ENCODE data around the gene SFPQ.

SFPQ gene

GRCh38 chr1:35188578-35189392, 4.2 kb downstream of the SFPQ start:
- intact Hi-C loops (cut with DNase I) = no loop called here
- DNase-seq = no peak

- DNase-seq = no peak
- intact Hi-C loops (cut with DNase I) = no loop called here
These were observed 5.1 kb downstream of the SFPQ start for GRCh38 chr1:35187816-35188342.

GRCh38 chr1:35186239-35186638, 6.7 kb downstream of the SFPQ start:
- no peak for DNase-seq
- intact Hi-C loops (cut with DNase I) = no loop called here

- intact Hi-C loops (cut with DNase I) = no loop called here
- no peak for DNase-seq
These were observed 7.7 kb downstream of the SFPQ start for GRCh38 chr1:35185200-35185599.

DNA sequence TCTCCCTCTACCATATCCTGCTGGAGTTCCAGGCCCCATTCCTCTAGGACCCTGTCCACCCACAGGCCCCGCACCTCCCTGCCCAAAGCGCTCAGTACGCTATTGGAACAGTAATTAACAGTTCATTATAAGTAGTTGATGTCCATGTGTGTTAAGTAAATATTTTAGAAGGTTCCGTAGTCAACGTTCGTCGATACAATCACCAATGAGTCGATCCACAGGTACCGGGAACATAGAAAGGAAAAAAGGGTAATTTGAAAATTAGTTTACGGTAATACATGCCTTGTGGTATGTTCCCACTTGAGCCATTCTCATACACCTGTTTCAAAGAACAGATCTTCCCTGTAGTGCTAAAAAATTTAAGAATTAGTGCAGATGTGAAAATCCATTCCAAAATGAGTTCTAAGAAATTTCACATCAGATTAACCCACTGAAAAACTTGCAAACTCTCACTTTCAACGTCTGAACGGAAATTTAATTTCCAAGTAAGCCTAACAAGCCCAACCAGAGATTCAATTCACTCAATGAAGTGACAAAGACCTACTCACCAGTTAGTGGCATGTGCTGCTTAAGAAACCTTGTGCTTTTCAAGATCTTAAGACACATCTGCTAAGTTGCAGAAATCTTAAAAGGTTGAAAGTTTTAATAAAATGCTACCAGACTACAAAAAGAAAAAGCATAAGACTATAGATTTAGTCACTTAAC, 8.3 kb downstream of the SFPQ start:
- intact Hi-C loops (cut with DNase I) = no loop called here

GRCh38 chr1:35181790-35182455, 11.0 kb downstream of the SFPQ start:
- DNase-seq = no peak
- intact Hi-C loops (cut with DNase I) = no loop called here

More for the DNA sequence above, 8.3 kb downstream of the SFPQ start:
- DNase-seq = no peak

GRCh38 chr1:35180776-35181374, 12.1 kb downstream of the SFPQ start:
- no peak for DNase-seq
- intact Hi-C loops (cut with DNase I) = no loop called here

- DNase-seq = no peak
- intact Hi-C loops (cut with DNase I) = no loop called here
These were observed 13.0 kb downstream of the SFPQ start for GRCh38 chr1:35179908-35180307.

DNA sequence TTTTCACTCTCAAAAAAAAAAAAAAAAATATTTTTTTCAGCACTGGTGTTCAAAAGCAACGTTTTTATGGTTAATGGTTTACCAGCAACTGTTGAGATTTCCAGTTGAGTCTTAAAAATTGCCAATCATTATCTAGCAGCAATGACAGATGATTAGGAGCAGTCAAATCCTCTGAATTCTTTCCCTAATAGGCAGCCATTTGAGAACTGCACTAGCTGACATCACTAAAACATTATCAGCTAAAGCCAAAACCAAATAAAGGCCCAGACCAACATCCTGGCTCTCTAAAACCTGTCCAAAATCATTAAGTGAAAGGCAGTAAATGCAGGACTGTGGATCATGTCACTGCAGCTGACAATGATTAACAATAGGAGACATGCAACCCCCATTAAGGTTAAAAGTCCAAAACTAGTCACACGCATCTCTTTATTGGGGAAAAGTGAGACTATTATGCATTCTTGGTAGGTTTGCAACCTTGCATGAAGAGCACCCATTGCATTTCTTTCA, 14.0 kb downstream of the SFPQ start:
- intact Hi-C loops (cut with DNase I) = no loop called here
- no peak for DNase-seq

DNA sequence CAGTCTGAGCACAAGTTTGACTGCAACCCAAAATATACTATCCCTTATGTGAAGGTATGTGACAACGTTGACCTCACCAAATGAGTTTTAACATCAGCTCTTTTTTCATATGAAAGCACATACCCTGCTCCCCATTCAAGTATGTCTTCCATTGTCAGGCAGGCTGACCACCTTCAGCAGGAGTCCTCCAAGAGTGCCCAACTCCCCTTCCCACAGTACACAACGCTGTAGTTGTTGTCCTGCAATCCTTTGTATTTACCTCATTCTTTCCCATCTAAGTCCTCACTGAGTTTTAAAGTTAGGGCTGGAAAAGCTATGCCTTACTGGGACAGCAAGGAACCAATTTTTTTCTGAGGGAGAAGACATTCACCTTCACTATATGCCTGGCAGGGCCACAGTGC, 14.7 kb downstream of the SFPQ start:
- intact Hi-C loops (cut with DNase I) = no loop called here

GRCh38 chr1:35177237-35177786, 15.6 kb downstream of the SFPQ start:
- intact Hi-C loops (cut with DNase I) = no loop called here
- DNase-seq = peak in 2 of 10 donors; percentile 4 to 39

More for the DNA sequence above, 14.7 kb downstream of the SFPQ start:
- DNase-seq = no peak

DNA sequence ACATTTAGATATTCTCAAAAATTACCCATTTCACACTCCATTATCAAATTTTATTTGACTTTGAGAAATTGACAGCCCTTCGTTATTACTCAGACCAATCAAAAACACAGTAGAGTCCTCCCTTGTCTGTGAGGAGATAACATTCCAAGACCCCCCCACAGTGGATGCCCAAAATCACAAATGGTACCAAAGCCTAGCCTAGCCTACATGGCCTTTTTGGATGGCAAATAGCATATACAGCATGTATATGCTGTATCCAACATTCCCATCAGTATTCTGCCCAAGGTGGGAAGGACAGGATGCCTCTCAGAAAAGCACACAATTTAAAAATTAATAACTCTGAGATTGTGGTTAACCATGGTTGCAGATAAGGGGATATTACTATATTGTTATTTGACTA, 17.3 kb downstream of the SFPQ start:
- DNase-seq = no peak
- intact Hi-C loops (cut with DNase I) = no loop called here

GRCh38 chr1:35175098-35175576, 17.8 kb downstream of the SFPQ start:
- intact Hi-C loops (cut with DNase I) = no loop called here
- peak in 1 of 10 donors; percentile 43 for DNase-seq

DNA sequence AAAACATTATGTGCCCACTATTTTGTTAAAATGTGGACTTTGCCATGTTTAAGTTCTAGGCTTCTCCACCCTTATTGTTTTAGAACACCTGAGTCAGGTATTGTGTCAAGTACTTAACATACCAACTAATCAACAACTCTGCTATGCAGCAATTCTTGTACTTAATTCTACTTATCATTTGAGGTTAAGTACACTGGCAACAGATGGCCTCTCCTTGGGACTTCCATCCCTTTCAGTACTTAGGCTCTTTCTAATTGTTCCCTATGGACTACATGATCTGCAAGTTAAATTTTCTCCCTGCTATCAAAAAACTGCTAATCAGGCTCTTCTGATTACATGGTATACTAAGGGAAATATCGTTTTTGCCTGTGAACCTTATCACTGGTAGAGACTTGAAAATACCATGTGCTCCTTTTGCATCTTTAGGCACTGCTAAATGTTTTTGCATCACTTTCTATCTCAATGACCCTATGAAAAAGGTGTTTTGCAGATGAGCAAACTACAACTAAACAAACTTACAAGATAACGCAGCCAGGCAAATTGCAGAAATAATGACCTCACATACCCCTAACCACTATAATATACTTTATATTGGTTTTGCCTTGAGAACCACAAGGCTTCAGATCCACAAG, 18.9 kb downstream of the SFPQ start:
- DNase-seq = no peak
- intact Hi-C loops (cut with DNase I) = no loop called here

GRCh38 chr1:35173491-35173890, 19.5 kb downstream of the SFPQ start:
- intact Hi-C loops (cut with DNase I) = no loop called here
- no peak for DNase-seq

DNA sequence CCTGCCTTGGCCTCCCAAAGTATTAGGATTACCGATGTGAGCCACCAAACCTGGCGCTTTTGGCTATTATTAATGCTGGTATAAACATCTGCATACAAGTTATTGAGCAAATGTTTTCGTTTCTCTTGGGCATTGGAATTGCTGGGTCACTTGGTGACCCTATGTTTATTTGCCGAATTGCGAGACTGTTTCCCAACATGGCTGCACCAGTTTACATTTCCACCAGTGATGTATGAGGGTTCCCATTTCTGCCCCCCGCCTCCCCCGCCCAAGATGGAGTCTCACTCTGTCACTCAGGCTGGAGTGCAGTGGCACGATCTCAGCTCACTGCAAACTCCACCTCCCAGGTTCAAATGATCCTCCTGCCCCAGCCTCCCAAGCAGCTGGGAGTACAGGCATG, 20.9 kb downstream of the SFPQ start:
- intact Hi-C loops (cut with DNase I) = no loop called here
- DNase-seq = no peak

GRCh38 chr1:35171579-35171978, 21.4 kb downstream of the SFPQ start:
- intact Hi-C loops (cut with DNase I) = no loop called here
- no peak for DNase-seq

GRCh38 chr1:35164893-35165292, 28.1 kb downstream of the SFPQ start:
- DNase-seq = no peak
- intact Hi-C loops (cut with DNase I) = no loop called here

DNA sequence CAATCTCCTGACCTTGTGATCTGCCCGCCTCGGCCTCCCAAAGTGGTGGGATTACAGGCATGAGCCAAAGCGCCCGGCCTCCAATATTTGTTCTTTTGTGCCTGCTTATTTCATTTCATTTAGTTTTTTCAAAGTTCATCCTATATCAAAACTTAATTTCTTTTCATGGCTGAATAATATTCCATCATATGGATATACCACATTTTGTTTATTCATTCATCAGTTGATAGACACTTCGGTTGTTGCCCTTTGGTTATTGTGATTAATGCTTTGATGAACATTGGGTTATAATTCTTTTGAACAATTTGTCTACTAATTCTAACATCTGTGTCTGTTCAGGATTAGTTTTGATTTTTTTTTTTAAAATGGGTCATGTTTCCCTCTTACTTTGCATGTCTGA, 41.7 kb downstream of the SFPQ start:
- no peak for DNase-seq
- intact Hi-C loops (cut with DNase I) = no loop called here
